ENCODE results near the gene SPOCK1.

DNA sequence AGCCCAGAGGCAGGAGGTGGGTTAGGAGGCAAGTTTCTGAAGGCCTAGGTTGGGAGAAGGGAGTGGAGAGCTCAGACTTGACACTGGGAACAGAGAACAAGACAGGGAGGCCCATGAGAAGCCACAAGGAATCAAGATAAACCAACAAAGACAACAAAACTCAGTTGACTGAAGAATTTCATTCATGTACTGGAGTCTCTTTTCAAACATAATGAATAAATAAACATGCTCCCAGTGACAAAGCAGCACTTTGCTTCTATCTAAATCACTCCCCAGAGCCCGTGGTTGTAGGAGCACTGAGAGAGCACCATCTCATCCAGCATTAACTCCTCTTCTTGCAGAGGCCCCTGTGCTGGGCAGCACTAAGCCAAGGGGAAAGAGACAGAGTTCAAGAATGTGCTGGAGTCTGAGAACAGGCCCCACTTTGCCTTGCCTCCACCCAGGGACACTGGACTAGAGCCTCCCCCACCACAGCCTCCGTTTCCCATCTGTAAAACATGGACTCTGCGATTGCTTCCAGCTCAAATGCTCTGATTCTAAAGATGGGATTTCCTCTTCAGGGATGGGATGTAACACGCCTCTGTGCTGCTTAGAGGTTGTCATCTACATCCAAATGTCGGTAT lies 282.0 kb downstream of the SPOCK1 start:
- TF ChIP-seq EZH2 (IDR thresholded peaks at IDR 0.05) (no peak), FOXP2 (optimal IDR thresholded peaks at IDR 0.05; ENCODE audit: control extremely low read depth, extremely low read length, insufficient read depth) (no peak)

Measured in SK-N-MC (cell line).